ENCODE results near the gene ITPKB. TPM values are rescaled to one million over a fixed set of nuclear protein-coding genes. Genes with fewer than 3 reads are reported as not detected.

The ITPKB gene
- polyA plus RNA-seq, 1 donor from 2014 or later, result 20.4 TPM

DNA sequence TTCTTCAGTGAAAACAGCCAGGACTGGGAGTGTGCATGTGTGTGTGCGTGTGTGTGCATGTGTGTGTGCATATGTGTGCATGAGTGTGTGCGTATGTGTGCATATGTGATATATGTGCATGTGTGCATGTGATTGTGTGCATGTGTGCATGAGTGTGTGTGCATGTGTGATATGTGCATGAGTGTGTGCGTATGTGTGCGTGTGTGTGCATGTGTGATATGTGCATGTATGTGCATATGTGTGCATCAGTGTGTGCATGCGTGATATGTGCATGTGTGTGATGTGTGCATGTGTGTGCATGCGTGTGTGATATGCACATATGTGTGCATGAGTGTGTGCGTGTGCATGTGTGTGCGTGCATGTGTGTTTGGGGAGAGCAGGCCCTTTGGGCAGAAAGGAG lies 89.8 kb downstream of the ITPKB start:
- Mint-ChIP-seq H3K9me3 (no peaks in the 10 kb centered on the region), H3K27me3 (no peaks in the 10 kb centered on the region), H3K36me3 (peaks cover 3% of the 10 kb centered on the region), H3K27ac (peak overlapping the region in 2 of 3 donors; percentile 1 to 83), H3K4me3 (no peak overlapping the region), H3K4me1 (peaks cover 35 to 47% (median 37%) of the 10 kb centered on the region in 3 donors)

DNA sequence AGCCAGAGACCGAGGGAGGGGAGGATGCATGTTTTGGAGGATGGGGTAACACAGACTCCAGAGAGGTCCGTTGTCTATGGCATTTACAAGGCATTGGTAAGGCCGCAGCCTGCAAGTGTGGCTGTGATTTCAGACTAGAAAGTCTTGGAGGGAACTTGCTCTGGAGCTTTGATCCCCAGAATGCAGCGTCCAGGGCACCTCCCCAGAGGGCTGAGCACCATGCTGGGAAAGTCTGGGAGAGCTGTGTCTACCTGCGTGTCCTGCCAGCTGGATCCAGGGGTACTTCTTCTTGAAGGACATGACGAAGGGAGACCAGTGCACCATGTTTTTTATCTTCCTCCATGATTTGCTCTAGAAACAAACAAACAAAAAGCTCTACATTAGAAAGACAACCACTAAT lies 90.7 kb downstream of the ITPKB start:
- peaks cover 3% of the 10 kb centered on the region for H3K36me3 Mint-ChIP-seq
- no peaks in the 10 kb centered on the region for H3K9me3 Mint-ChIP-seq
- H3K4me3 Mint-ChIP-seq, result no peak overlapping the region
- H3K27ac Mint-ChIP-seq, result peak overlapping the region in 1 of 3 donors; percentile 60
- H3K4me1 Mint-ChIP-seq, result peaks cover 39 to 48% (median 40%) of the 10 kb centered on the region in 3 donors
- H3K27me3 Mint-ChIP-seq, result no peaks in the 10 kb centered on the region

DNA sequence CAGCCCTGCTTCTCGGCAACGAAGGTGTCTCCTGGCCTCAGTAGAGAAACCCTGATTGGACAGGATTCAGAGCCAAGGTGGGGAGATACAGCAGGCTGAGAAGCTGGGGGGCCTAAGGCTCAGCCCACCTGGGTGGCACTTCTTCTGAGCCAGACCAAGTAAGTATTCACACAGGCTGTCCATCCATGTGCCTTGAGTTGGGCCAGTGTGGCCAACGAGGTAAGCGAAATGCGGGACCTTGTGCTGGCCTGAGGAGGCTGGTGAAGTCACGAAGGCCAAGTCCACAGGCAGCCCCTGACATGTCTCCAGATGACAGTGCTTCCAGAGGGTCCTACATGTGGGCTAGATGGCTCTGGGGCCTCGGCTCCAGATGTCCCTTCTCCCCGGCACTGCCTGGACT lies 91.4 kb downstream of the ITPKB start:
- Mint-ChIP-seq H3K4me3 (no peak overlapping the region), H3K36me3 (peaks cover 3% of the 10 kb centered on the region), H3K27me3 (no peaks in the 10 kb centered on the region), H3K27ac (peak overlapping the region in 1 of 3 donors; percentile 60), H3K4me1 (peaks cover 37 to 46% (median 38%) of the 10 kb centered on the region in 3 donors), H3K9me3 (no peaks in the 10 kb centered on the region)

DNA sequence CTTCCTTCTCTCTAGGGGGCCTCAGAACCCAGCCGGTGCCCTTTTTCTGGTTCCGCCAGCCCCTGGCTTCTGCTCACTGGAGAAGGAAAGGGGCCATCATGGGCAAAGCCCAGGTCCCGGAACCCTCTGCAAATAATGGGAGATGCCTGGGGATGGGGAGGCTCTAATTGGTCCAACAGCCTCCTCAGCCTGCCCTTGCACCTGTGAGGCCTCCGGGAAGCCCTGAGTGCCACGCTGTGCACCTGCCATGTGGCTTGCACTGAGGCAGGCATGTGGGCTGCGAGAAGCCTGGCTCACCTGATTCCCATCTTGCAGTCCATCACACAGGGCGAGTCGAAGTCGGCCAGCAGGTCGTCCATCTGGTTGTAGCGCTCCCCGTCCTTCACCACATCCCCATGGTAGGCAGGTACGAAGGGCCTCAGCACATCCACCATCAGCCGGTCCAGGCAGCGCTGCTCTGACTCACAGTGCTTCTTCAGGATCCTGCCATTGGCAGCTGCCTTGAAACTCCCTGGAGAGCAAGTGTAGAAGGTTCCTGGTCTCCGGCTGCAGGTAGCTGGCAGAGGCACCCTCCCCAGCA lies 92.1 kb downstream of the ITPKB start:
- Mint-ChIP-seq H3K27me3 (no peaks in the 10 kb centered on the region), H3K4me3 (peak overlapping the region in 1 of 4 donors; percentile 60), H3K36me3 (peaks cover 3% of the 10 kb centered on the region), H3K27ac (no peak overlapping the region), H3K9me3 (no peaks in the 10 kb centered on the region), H3K4me1 (peaks cover 36 to 45% (median 36%) of the 10 kb centered on the region in 3 donors)

DNA sequence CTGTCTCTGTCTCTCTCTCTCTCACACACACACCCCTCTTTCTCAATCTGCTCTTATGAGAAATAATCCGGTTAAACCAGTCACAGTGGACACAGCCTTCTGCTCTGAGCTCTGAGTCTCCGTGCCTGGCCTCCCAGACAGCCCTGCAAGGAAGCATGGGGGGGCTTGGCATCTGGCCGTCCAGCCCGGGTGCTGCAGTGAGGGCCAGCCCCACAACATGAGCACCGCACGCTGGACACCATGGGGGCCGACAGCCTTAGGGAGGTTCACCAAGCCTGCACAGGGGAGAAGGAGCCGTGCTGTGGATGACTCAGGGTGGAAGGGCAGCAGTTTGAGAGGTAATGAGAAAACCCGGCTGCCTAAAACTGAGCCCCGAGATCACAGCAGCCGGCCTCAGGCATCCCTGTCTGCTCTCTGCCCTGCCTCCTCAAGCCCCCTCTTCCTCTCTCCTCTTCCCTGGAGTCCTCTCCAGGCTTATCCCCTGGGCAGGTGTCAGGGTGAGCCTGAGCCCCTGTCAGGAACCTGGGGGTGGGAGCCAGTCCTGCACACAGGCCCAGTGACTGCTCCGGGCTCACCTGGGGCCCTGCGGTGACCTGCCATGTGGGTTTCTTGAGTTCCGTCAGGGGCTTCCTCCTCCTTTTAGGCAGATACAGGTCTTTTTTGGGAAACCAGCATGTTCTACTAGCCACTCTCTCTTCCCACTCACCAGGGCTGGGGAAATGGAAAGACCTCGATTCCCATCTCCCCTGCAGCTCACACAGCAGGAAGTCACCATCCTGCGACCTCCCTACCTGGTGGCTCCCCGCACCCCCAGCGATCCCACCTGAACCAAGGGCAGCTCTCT lies 92.8 kb downstream of the ITPKB start:
- Mint-ChIP-seq H3K4me1 (peaks cover 36 to 46% (median 36%) of the 10 kb centered on the region in 3 donors), H3K36me3 (peaks cover 3% of the 10 kb centered on the region), H3K27me3 (no peaks in the 10 kb centered on the region), H3K9me3 (no peaks in the 10 kb centered on the region), H3K27ac (peak overlapping the region in 1 of 3 donors; percentile 62), H3K4me3 (peak overlapping the region in 1 of 4 donors; percentile 60)

DNA sequence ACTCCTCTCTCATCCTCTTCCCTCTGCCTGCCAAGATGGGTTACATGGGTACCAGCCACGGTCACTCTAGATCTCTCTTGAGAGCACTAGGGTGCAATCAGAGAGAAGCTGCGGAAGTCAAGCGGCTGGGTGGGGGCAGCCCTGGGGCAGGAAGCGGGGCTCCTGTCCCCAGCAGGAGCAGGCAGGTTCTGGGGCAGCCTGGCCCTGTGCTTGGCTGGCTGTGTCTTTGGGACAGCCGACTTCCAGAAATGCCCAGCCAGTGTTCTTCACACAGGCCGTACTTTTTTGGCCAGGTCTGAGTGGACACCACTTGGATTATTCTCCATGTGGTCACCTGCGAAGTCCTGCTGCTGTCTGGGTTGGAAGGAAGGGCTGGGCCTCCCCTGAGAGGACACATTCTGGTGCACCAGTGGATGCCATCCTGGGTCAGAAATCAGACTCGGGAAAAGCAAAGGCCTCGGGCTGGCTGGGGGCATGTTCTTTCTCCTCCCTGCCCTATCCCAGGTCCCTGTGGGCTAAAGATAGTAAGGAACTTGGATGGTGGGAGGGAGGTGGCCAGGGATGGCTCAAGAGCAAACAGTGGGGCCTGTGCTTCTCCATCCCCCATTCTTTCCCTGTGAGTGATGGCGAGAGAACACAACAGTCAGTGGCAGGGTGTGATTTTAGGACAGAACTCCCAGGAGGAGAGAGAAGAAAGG lies 93.7 kb downstream of the ITPKB start:
- Mint-ChIP-seq H3K36me3 (peaks cover 3% of the 10 kb centered on the region), H3K4me1 (peaks cover 39 to 51% (median 41%) of the 10 kb centered on the region in 3 donors), H3K27me3 (no peaks in the 10 kb centered on the region), H3K4me3 (peak overlapping the region in 1 of 4 donors; percentile 91), H3K9me3 (no peaks in the 10 kb centered on the region), H3K27ac (peak overlapping the region in 1 of 3 donors; percentile 89)

DNA sequence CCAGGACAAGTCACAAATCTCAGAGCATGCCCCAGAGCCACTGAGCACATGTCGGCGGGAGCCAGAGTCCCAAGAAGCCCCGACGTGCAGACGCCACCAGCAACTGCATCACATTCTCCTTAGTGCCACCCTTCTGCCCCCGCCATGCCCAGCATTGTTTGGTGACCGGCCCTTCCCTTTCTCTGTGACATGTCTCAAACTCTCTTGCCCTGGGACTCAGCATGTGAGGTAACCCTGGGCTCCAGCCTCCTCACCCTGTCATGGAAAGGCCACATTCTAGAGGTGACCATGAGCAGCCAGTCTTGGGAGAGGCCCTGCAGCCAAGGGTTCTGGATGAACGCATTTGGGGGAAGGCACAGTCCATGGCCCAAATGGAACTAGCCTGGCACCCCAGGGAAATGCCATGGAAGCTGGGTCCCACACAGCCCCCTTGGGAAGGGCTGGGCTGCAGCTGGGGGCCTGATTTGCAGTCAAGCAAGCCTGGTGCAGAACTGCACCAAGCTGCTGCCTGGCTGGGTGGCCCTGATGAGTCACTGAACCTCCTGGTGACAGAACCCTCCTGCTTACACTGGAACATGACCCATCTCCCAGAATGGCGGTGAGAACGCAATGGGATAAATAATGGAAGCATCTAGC lies 94.4 kb downstream of the ITPKB start:
- Mint-ChIP-seq H3K36me3 (peaks cover 5% of the 10 kb centered on the region), H3K27ac (peak overlapping the region; percentile 75 to 93 (median 89)), H3K4me3 (peak overlapping the region in 3 of 4 donors; percentile 54 to 91 (median 54)), H3K27me3 (no peaks in the 10 kb centered on the region), H3K9me3 (no peaks in the 10 kb centered on the region), H3K4me1 (peaks cover 37 to 50% (median 37%) of the 10 kb centered on the region in 3 donors)

DNA sequence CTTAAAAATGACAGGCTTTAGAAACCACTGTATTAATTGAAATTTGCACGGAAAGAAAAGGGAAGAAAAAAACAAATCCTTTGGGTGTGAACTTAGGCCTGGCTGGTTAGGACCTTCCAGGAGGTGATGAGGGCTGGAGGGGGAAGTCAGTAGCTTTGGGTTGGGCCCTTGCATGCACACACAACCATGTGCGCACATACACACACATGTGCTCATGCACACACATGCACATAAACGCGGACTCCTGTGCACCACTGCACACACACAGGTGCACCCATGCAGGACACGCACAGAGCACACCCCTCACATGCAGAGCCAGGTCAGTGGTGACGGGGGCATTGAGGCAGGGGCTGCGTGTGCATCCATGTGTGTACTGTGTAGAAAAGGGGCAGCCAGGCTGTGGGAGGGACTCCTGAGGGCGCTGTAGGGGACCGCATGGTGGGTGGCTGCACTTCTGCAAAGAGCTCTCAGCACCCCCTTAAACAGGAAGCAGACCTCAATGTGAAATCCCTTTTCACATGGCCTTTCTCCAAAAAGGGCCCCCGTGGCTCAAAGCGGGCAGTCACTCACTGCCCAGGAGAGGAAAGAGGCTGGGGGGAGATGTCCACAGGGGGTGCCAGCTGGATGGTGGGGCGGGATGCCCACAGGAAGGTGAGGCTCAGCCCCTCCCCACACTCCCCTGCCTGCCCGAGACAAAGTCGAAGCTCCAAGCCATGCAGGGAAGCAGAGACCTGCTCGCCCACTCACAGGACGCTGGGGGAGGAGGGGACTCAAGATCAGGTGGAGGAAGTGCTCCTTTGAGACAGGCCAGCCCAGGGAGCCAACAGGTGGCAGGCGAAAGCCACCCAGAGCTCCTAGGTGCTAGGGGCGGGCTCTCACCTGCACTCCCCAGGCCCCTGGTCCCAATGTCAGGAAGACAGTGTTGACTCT lies 95.2 kb downstream of the ITPKB start:
- H3K36me3 Mint-ChIP-seq, result peaks cover 5% of the 10 kb centered on the region
- peak overlapping the region; percentile 75 to 93 (median 89) for H3K27ac Mint-ChIP-seq
- no peaks in the 10 kb centered on the region for H3K9me3 Mint-ChIP-seq
- peaks cover 33 to 47% (median 37%) of the 10 kb centered on the region in 3 donors for H3K4me1 Mint-ChIP-seq
- H3K27me3 Mint-ChIP-seq, result no peaks in the 10 kb centered on the region
- H3K4me3 Mint-ChIP-seq, result peak overlapping the region in 3 of 4 donors; percentile 54 to 91 (median 73)

DNA sequence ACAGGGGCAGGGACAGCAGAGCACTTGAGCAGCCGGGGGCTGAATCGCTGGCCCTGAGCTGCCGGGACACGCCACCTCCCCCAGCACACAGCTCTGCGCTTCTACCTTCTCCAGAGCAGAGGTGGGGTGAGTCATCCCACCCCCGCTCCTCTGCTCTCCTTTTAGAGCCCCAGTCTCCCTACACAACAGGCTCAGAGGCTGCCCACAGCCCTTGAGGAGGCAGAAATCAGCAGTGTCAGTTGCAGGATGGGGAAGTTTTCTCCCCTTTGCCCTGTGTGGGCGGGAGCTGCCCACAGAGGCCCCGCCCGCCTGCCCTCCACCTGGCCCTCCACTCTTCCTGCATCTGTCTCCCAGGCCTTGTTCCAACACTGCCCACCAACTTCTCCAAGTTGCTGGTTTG lies 95.9 kb downstream of the ITPKB start:
- Mint-ChIP-seq H3K9me3 (no peaks in the 10 kb centered on the region), H3K27ac (peak overlapping the region; percentile 75 to 89 (median 89)), H3K4me1 (peaks cover 33 to 47% (median 34%) of the 10 kb centered on the region in 3 donors), H3K4me3 (peak overlapping the region in 3 of 4 donors; percentile 54 to 91 (median 81)), H3K27me3 (no peaks in the 10 kb centered on the region), H3K36me3 (peaks cover 5% of the 10 kb centered on the region)

DNA sequence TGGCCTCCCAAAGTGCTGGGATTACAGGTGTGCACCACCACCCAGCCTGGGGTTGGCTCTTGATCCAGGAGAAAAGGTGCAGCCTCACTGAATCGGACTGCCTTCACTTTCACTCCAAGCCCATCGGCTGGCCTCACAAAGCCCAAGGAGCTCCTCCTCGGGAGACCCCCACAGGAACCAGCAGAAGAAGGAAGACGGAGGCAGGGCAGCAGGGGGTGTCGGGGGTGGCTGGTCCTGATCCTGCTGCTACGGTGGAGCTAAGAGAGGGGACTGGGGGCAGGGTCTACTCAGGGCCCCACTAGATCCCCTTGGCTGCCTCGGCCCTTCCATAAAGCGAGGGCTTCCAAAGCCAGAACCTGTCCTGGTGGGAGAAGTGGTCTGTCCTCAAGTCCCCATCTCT lies 96.7 kb downstream of the ITPKB start:
- no peaks in the 10 kb centered on the region for H3K27me3 Mint-ChIP-seq
- no peak overlapping the region for H3K4me3 Mint-ChIP-seq
- H3K9me3 Mint-ChIP-seq, result no peaks in the 10 kb centered on the region
- peak overlapping the region in 1 of 3 donors; percentile 75 for H3K27ac Mint-ChIP-seq
- H3K4me1 Mint-ChIP-seq, result peaks cover 31 to 47% (median 33%) of the 10 kb centered on the region in 3 donors
- peaks cover 2% of the 10 kb centered on the region for H3K36me3 Mint-ChIP-seq

DNA sequence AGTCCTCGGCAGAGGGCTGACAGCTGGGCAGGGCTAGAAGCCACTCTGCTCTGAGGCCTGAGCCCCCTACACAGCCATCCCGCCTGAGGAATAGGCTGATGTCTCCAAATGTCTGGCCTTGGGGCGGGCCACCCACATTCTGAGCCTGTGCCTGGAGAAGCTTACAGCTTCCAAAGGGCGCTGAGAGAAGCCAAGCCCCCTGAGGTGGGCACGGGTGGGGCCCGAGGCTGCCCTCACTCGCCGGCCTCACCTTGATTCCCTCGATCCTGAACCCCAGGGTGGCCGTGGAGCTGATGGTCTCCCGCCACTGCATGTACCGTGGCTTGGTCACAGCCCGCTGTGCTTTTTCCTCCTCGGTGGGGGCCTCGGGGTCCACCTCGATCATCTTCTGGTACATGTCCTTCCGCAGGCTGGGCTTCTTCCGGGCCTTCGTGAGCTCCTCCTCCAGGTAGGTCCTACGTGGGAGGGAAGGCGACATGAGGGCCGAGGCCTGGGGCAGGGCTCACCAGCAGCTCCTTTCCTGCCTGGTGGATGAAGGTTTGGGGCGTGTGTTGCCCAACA lies 97.3 kb downstream of the ITPKB start:
- Mint-ChIP-seq H3K4me3 (peak overlapping the region in 1 of 4 donors; percentile 32), H3K27ac (peak overlapping the region in 1 of 3 donors; percentile 43)

DNA sequence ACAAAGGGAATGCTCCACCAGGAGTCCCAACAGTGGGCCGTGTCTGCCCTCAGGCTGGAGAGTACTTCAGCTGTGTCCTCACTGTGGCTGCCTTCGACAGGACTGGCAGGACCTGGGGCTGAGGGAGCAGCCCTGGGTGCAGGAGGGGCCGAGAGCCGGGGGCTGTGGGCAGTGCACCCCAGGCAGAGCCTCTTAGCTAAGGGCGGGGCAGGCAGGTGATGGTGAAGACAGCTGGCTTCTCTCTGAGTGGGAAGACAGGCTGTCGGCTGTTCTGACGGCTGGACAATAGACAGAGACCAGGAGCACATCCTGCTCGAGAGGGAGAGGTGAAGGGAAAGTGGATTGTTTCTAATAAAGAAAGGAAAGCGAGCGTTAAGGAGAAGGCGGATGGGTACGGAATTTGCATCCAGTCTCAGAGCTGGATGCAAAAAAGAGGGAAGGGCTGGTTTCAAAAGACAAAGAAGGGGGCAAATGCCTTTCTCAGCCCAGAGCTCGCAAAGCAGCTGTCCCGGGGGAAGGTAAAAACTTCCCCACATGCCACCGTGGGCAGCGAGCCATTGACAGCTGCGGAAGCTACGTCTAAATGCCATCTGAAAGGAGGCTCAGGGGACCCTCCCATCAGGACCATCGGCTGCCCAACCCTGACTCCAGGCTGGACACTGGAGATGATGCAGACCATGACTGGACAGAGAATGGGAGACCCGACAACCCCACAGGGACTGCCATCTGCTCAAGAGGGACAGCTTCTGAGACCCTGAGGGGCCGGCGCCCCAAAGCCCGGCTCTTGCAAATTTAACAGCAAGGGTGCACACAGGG lies 98.6 kb downstream of the ITPKB start:
- peaks cover 31 to 47% (median 35%) of the 10 kb centered on the region in 3 donors for H3K4me1 Mint-ChIP-seq
- H3K4me3 Mint-ChIP-seq, result peak overlapping the region in 3 of 4 donors; percentile 2 to 87 (median 87)
- peaks cover 2% of the 10 kb centered on the region for H3K36me3 Mint-ChIP-seq
- H3K27me3 Mint-ChIP-seq, result no peaks in the 10 kb centered on the region
- no peaks in the 10 kb centered on the region for H3K9me3 Mint-ChIP-seq
- H3K27ac Mint-ChIP-seq, result peak overlapping the region; percentile 30 to 91 (median 76)

More for the DNA sequence above, 97.3 kb downstream of the ITPKB start:
- Mint-ChIP-seq H3K27me3 (no peaks in the 10 kb centered on the region), H3K4me1 (peaks cover 31 to 54% (median 35%) of the 10 kb centered on the region in 3 donors), H3K9me3 (no peaks in the 10 kb centered on the region), H3K36me3 (peaks cover 2% of the 10 kb centered on the region)

DNA sequence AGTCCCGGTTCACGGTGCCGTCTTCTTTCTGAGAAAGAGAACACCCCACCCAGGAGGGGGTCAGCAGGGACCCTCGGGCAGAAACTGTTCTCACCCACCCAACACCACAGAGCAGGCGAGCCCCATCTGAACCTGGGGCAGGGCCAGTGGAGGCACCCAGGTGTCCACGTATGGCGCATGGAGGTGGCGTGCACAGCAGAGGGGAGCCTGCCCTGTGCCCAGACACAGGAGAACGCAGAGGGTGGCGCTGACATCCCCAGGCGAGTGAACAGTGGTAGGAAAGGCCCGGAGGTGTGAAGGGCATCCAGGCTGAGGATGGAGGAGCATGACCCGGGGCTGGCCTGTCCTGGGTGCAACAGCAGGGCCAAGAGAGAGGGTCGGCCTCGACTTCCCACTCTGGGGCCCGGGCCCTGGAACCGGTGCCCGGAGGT lies 99.4 kb downstream of the ITPKB start:
- Mint-ChIP-seq H3K27me3 (no peaks in the 10 kb centered on the region), H3K9me3 (no peaks in the 10 kb centered on the region), H3K4me3 (peak overlapping the region in 2 of 4 donors; percentile 63 to 65), H3K36me3 (peaks cover 6% of the 10 kb centered on the region), H3K27ac (peak overlapping the region in 1 of 3 donors; percentile 23), H3K4me1 (peaks cover 26 to 48% (median 37%) of the 10 kb centered on the region in 3 donors)

Measured in IgD-negative memory B cell (primary cell).